Esophagus muscularis mucosa (tissue), 3 donors: ENCODE results near the gene AFF3.

Experiments
- CTCF ChIP-seq, 3 experiments: fragments of 200-600 bp in 2 of 3; fragments of 450-650 bp in 1 of 3; sonication (generic) in 2 of 3; IDR thresholded peaks; one replicate each; pipeline ENCODE4 v1.5.1; 2017 to 2019; ENCODE audit warnings: antibody characterized with exemption in 3 of 3, mild to moderate bottlenecking in 2 of 3, moderate library complexity in 1 of 3
- POLR2A ChIP-seq: fragments of 450-650 bp; IDR thresholded peaks from one replicate; pipeline ENCODE4 v1.6.1; 2017; ENCODE audit warnings: antibody characterized with exemption, moderate library complexity, mild to moderate bottlenecking, low read depth
- POLR2AphosphoS5 ChIP-seq, 2 donors: sonication (generic); formaldehyde crosslinking; IDR thresholded peaks; one replicate each; pipeline ENCODE4 v1.6.1; 2017; ENCODE audit warnings: antibody characterized with exemption in 2 of 2

- TF ChIP-seq CTCF (IDR thresholded peaks at IDR 0.05) (no peak), POLR2A (no peak), POLR2AphosphoS5 (IDR thresholded peaks at IDR 0.05) (no peak)
Observed at GRCh38 chr2:99977966-99978365, 164.4 kb downstream of the AFF3 start.
